Lung (tissue), 12 donors: Measurements from ENCODE around the gene DNMBP. TPM values are rescaled to one million over a fixed set of nuclear protein-coding genes. Genes with fewer than 3 reads are reported as not detected.

ENCODE experiments used
- ATAC-seq: fragments of 200-7000 bp; cut with Tn5 transposase; one replicate; pipeline ENCODE4 v1.9.1; 2020; ENCODE audit warnings: moderate number of reproducible peaks; ENCODE audit not compliant: insufficient read depth, low FRiP score
- DNase-seq, 3 donors: peaks; one replicate each; pipeline ENCODE4 v3.0.0-alpha.2; 2013 to 2017
- H3K27ac ChIP-seq, 2 donors: one replicate each; pipeline ENCODE4 v1.5.1; 2013; ENCODE audit warnings: mild to moderate bottlenecking in 2 of 2, moderate library complexity in 2 of 2, control low read depth in 1 of 2, inconsistent platforms in 1 of 2, low read depth in 1 of 2, low read length in 1 of 2
- H3K27me3 ChIP-seq, 3 donors: one replicate each; pipeline ENCODE4 v1.5.1; 2013; ENCODE audit warnings: low read length in 2 of 3; ENCODE audit not compliant: control insufficient read depth in 3 of 3, insufficient read depth in 3 of 3
- H3K36me3 ChIP-seq, 4 donors: one replicate each; pipeline ENCODE4 v1.5.1; 2013; ENCODE audit warnings: low read length in 4 of 4, mild to moderate bottlenecking in 1 of 4, moderate library complexity in 1 of 4; ENCODE audit not compliant: control insufficient read depth in 4 of 4, insufficient read depth in 4 of 4
- H3K4me1 ChIP-seq, 5 donors: one replicate each; pipeline ENCODE4 v1.5.1; 2013; ENCODE audit warnings: low read length in 5 of 5, mild to moderate bottlenecking in 2 of 5, moderate library complexity in 1 of 5; ENCODE audit not compliant: control insufficient read depth in 5 of 5, insufficient read depth in 5 of 5
- H3K4me3 ChIP-seq: one replicate; pipeline ENCODE4 v1.5.1; 2013; ENCODE audit warnings: mild to moderate bottlenecking, control low read depth, moderate library complexity
- H3K9ac ChIP-seq, 2 donors: one replicate each; pipeline ENCODE4 v1.5.1; 2013; ENCODE audit warnings: low read length in 2 of 2, control low read depth in 1 of 2; ENCODE audit not compliant: insufficient read depth in 1 of 2
- H3K9me3 ChIP-seq, 4 donors: one replicate each; pipeline ENCODE4 v1.5.1; 2013; ENCODE audit warnings: low read length in 3 of 4, mild to moderate bottlenecking in 1 of 4, moderate library complexity in 1 of 4; ENCODE audit not compliant: control insufficient read depth in 4 of 4, insufficient read depth in 3 of 4
- CTCF ChIP-seq: IDR thresholded peaks from 2 replicates; pipeline ENCODE4 v1.5.1; 2012; ENCODE audit warnings: mild to moderate bottlenecking; ENCODE audit errors: control extremely low read depth, extremely low read depth
- WGBS, 2 donors: extraction: QIAGEN DNeasy Blood & Tissue Kit; methylation state at CpG; one replicate each; pipeline ENCODE4 v1.1.7; 2013; 5-methylcytosine and 5-hydroxymethylcytosine counted together
- polyA plus RNA-seq, 2 donors: library from polyadenylated mRNA; stranded (reverse); fragments of 200-250 nt; gene quantifications; one replicate each; pipeline ENCODE4 v1.2.1, GENCODE V29; 2013
- total RNA-seq, 2 donors: library from RNA; depleted of rRNA in 1 of 2; stranded (reverse); fragments of >200 nt in 1 of 2; gene quantifications; one replicate each; pipeline ENCODE4 v1.2.1, GENCODE V29; 2014 to 2021
- donor health status: control.
- donor health status: control.
- donor health status: Bipolar disorder and iron deficiency.
- donor health status: healthy.
- donor health status: DM: yes; HTN: yes; CAD: no.

Gene DNMBP
- total and polyA plus RNA-seq, 4 donors, result 6.5 to 31.0 (median 12.5) TPM

DNA sequence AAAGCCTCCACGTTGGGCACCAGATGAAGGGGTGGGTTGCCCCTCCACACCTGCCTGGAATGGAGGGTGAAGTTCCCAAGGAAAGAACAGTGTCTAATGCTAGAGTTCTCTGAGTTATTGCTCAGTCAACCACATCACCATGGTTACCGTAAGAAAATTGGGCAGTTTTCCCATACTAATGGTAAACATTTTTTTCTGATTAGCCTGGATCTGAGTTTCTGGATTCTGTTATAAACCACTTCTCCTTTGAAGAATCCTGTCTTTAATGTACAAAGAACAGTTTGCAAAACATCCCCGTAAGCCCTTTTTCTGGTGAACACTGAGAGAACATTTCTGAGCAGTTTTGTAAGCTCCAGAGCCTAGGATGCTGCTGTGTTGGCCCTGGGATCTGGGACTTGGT is 181.8 kb downstream of the DNMBP start:
- H3K9me3 ChIP-seq, result no peaks in the 10 kb centered on the region
- no peak overlapping the region for H3K27ac ChIP-seq
- H3K36me3 ChIP-seq, result no peaks in the 10 kb centered on the region
- 86 to 89% methylated on average over 3 of the region's 3 CpGs for WGBS, 2 donors
- TF ChIP-seq CTCF, result no peak
- no peak overlapping the region for H3K4me3 ChIP-seq
- DNase-seq, result peak in 2 of 3 donors; percentile 35 to 42
- no peaks in the 10 kb centered on the region for H3K4me1 ChIP-seq
- no peaks in the 10 kb centered on the region for H3K27me3 ChIP-seq
- H3K9ac ChIP-seq, result no peak overlapping the region
- ATAC-seq, result no peak

Other genes with a start within 250 kb of the DNMBP start
- gene ABCC2, start 227.3 kb downstream of the DNMBP start, total RNA-seq, result 1 to 10 TPM; 1.1 to 1.3 TPM
- under 1 TPM; 0.47 to 0.82 TPM for gene ABCC2, start 227.3 kb downstream of the DNMBP start, polyA plus RNA-seq
- gene CPN1, start 71.9 kb upstream of the DNMBP start, total RNA-seq, result not detected
- gene CPN1, start 71.9 kb upstream of the DNMBP start, polyA plus RNA-seq, result not detected
- 10 to 100 TPM; 24.6 to 29.9 TPM for gene ERLIN1, start 176.1 kb upstream of the DNMBP start, total RNA-seq
- 10 to 100 TPM in 1 of 2 donors, 1 to 10 TPM in 1; 5.8 to 38.1 TPM for gene ERLIN1, start 176.1 kb upstream of the DNMBP start, polyA plus RNA-seq
- gene CHUK, start 219.6 kb upstream of the DNMBP start, total RNA-seq, result 10 to 100 TPM; 19.6 to 27.8 TPM
- gene CHUK, start 219.6 kb upstream of the DNMBP start, polyA plus RNA-seq, result 10 to 100 TPM; 11.1 to 19.3 TPM